ENCODE data around the gene DUSP8. TPM values are rescaled to one million over a fixed set of nuclear protein-coding genes. Genes with fewer than 3 reads are reported as not detected.
"Not testable (repeated sequence)": the region's sequence is repeated elsewhere in the genome, so short reads cannot be mapped to it uniquely, and the experiment has no call there.

DUSP8 gene
- total and polyA plus RNA-seq, 4 donors: 2.0 to 17.0 (median 6.3) TPM

DNA sequence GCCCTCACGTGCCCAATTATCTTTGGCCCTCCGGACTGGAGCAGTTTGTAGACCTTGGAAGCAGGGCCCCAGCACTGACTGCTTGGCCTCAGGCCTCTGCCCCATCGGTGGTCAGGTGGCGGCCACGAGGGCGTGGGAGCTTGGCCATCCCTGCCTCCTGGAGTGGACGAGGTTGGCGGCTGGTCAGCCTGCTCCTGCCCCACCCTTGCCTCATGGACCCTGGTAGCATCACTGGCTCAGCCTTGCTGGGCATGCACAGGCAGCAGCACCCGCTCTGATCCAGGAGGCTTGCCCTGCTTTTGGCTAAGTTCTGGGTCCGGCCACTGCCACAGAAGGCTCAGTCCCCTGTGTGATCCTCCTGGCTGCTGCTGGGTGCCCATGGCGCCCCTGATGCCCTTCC, 32.1 kb upstream of the DUSP8 start:
- Histone ChIP-seq H3K27me3 (ENCODE audit: control insufficient read depth in 3 of 3, insufficient read depth in 3 of 3, low read length in 2 of 3) (peaks cover 3 to 22% (median 4%) of the 10 kb centered on the region in 3 donors), H3K9ac (ENCODE audit: insufficient read depth in 1 of 2, low read length in 2 of 2) (no peak overlapping the region), H3K4me3 (no peak overlapping the region), H3K36me3 (ENCODE audit: control insufficient read depth in 4 of 4, insufficient read depth in 4 of 4, low read length in 4 of 4) (no peaks in the 10 kb centered on the region), H3K4me1 (ENCODE audit: control insufficient read depth in 5 of 5, insufficient read depth in 5 of 5, low read length in 5 of 5) (peaks cover 0 to 5% (median 0%) of the 10 kb centered on the region in 5 donors), H3K9me3 (ENCODE audit: control insufficient read depth in 4 of 4, insufficient read depth in 3 of 4, low read length in 3 of 4) (no peaks in the 10 kb centered on the region), H3K27ac (ENCODE audit: low read depth in 1 of 2, low read length in 1 of 2) (no peak overlapping the region)
- WGBS, 2 donors: 93 to 95% methylated on average over 11 of the region's 11 CpGs
- TF ChIP-seq, protein P1, sequence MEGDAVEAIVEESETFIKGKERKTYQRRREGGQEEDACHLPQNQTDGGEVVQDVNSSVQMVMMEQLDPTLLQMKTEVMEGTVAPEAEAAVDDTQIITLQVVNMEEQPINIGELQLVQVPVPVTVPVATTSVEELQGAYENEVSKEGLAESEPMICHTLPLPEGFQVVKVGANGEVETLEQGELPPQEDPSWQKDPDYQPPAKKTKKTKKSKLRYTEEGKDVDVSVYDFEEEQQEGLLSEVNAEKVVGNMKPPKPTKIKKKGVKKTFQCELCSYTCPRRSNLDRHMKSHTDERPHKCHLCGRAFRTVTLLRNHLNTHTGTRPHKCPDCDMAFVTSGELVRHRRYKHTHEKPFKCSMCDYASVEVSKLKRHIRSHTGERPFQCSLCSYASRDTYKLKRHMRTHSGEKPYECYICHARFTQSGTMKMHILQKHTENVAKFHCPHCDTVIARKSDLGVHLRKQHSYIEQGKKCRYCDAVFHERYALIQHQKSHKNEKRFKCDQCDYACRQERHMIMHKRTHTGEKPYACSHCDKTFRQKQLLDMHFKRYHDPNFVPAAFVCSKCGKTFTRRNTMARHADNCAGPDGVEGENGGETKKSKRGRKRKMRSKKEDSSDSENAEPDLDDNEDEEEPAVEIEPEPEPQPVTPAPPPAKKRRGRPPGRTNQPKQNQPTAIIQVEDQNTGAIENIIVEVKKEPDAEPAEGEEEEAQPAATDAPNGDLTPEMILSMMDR (IDR thresholded peaks at IDR 0.05; ENCODE audit: control extremely low read depth, extremely low read depth): no peak
- DNase-seq (no peak), ATAC-seq (ENCODE audit: insufficient read depth, low FRiP score) (no peak)

DNA sequence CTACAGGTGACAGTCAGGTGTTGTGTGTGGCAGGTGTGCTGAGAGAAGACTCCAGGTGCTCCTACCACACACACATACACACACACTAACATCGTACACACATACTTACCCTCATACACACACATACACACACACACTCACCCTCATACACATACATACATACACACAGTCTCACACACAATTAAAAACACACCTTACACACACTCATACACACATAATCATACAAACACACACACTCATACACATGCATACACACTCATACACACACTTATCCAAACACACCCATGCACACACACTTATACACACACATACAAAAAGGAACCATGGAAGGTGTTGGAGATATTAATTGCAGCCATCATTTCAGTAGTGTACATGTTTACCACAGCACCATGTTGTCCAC, 31.6 kb upstream of the DUSP8 start:
- no peak for DNase-seq
- H3K36me3 ChIP-seq (ENCODE audit: control insufficient read depth in 4 of 4, insufficient read depth in 4 of 4, low read length in 4 of 4): no peaks in the 10 kb centered on the region
- H3K27me3 ChIP-seq (ENCODE audit: control insufficient read depth in 3 of 3, insufficient read depth in 3 of 3, low read length in 2 of 3): peaks cover 3 to 24% (median 4%) of the 10 kb centered on the region in 3 donors
- ATAC-seq (ENCODE audit: insufficient read depth, low FRiP score): no peak
- no peak overlapping the region for H3K4me3 ChIP-seq
- TF ChIP-seq, protein P1 (IDR thresholded peaks at IDR 0.05; ENCODE audit: control extremely low read depth, extremely low read depth): no peak
- WGBS, 2 donors: 92 to 100% methylated on average over 1 of the region's 1 CpG
- no peak overlapping the region for H3K27ac ChIP-seq (ENCODE audit: low read depth in 1 of 2, low read length in 1 of 2)
- no peaks in the 10 kb centered on the region for H3K9me3 ChIP-seq (ENCODE audit: control insufficient read depth in 4 of 4, insufficient read depth in 3 of 4, low read length in 3 of 4)
- H3K9ac ChIP-seq (ENCODE audit: insufficient read depth in 1 of 2, low read length in 2 of 2): no peak overlapping the region
- H3K4me1 ChIP-seq (ENCODE audit: control insufficient read depth in 5 of 5, insufficient read depth in 5 of 5, low read length in 5 of 5): peaks cover 0 to 5% (median 0%) of the 10 kb centered on the region in 5 donors

DNA sequence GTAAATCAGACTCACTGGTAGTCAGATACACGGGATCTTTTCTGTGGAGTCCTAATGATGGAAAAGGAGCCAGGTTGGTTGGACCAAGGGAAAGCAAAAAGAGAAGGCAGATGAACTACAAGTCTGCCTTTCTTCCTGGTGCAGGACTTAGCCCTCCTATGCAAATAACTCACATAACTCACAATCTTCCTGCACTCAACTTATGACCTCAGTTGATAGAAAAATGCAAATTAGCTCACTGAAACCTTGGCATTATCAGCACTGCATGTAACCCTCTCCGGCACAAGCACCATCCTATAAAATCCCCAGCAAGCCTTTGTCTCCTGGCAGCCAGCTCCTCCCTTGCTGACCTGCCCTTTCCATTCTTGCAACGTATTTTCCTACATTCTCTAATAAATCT, 29.6 kb upstream of the DUSP8 start:
- not testable (repeated sequence) for H3K4me1 ChIP-seq (ENCODE audit: control insufficient read depth in 5 of 5, insufficient read depth in 5 of 5, low read length in 5 of 5); H3K27ac ChIP-seq (ENCODE audit: low read depth in 1 of 2, low read length in 1 of 2); H3K36me3 ChIP-seq (ENCODE audit: control insufficient read depth in 4 of 4, insufficient read depth in 4 of 4, low read length in 4 of 4); DNase-seq; H3K9ac ChIP-seq (ENCODE audit: insufficient read depth in 1 of 2, low read length in 2 of 2); H3K4me3 ChIP-seq; H3K9me3 ChIP-seq (ENCODE audit: control insufficient read depth in 4 of 4, insufficient read depth in 3 of 4, low read length in 3 of 4); ATAC-seq (ENCODE audit: insufficient read depth, low FRiP score)
- WGBS, 2 donors: 72 to 85% methylated on average over 3 of the region's 3 CpGs
- peaks cover 2 to 20% (median 3%) of the 10 kb centered on the region in 3 donors for H3K27me3 ChIP-seq (ENCODE audit: control insufficient read depth in 3 of 3, insufficient read depth in 3 of 3, low read length in 2 of 3)

DNA sequence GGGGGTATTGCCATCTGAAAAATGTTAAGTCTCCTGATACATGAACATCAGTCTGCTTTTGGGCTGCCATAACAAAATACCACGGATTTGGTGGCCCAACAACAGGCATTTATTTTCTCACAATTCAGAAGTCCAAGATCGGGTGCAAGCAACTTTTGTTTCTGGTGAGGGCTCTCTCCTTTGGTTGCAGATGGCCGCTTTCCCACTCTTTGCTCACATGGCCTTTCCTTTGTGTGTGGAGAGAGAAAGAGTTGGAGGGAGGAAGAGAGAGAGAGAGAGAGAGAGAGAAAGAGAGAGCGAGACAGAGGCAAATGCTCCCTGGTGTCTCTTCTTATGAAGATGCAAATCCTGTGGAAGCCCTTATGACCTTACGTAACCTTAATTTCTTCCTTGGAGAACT, 28.6 kb upstream of the DUSP8 start:
- WGBS, 2 donors: 83 to 85% methylated on average over 5 of the region's 5 CpGs
- no peak for ATAC-seq (ENCODE audit: insufficient read depth, low FRiP score)
- H3K9me3 ChIP-seq (ENCODE audit: control insufficient read depth in 4 of 4, insufficient read depth in 3 of 4, low read length in 3 of 4): no peaks in the 10 kb centered on the region
- H3K4me1 ChIP-seq (ENCODE audit: control insufficient read depth in 5 of 5, insufficient read depth in 5 of 5, low read length in 5 of 5): no peaks in the 10 kb centered on the region
- H3K9ac ChIP-seq (ENCODE audit: insufficient read depth in 1 of 2, low read length in 2 of 2): no peak overlapping the region
- H3K27ac ChIP-seq (ENCODE audit: low read depth in 1 of 2, low read length in 1 of 2): no peak overlapping the region
- peaks cover 0 to 19% (median 5%) of the 10 kb centered on the region in 3 donors for H3K27me3 ChIP-seq (ENCODE audit: control insufficient read depth in 3 of 3, insufficient read depth in 3 of 3, low read length in 2 of 3)
- TF ChIP-seq, protein P1 (IDR thresholded peaks at IDR 0.05; ENCODE audit: control extremely low read depth, extremely low read depth): no peak
- no peak for DNase-seq
- no peaks in the 10 kb centered on the region for H3K36me3 ChIP-seq (ENCODE audit: control insufficient read depth in 4 of 4, insufficient read depth in 4 of 4, low read length in 4 of 4)
- H3K4me3 ChIP-seq: no peak overlapping the region
